ENCODE results near the gene GPR17.

Gene GPR17

DNA sequence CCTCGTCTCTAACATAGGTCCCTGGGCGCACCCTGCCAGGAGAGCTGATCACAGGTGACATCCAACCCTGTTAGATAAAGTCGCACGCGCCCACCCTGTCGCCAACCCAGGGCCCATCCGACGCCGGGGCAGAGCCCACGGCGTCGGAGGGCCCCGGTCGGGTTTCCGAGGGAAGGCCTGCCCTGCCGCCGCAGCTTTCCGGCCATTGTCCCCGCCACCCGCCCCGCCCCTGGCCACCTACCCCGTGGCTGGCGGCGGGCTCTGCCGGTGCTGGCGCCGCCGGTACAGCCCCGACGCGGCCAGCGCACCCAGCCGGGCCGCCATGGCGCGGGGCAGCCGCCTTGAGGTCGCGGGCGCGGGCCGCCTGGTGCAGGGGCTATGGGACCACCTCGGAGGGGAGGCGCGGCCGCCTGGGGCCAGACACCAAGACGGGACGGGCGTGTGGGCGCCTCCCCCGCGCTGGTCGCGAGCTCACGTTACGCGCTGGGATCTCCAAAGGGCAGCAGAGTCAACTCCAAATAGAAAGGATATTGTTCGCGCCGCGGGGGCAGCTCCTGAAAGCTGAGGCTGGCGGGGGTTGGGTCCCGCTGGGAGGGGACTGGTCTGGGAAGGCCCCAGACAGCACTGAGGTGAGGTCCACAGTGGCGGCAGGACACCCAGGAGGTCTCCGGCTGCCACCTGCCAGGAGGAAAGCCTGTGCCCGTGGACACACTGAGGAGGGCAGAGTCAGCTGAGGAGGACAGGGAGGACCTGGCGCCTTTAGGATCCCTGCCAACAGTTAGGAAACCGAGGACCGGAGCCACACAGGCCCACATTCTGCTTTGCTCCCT is 18.3 kb downstream of the GPR17 start:
- no peaks in the 10 kb centered on the region for H3K27me3 ChIP-seq (ENCODE audit: low read length)
- no peak for TF ChIP-seq EZH2phosphoT487 (conservative IDR thresholded peaks at IDR 0.05; ENCODE audit: low read length)
- TF ChIP-seq, protein P1, sequence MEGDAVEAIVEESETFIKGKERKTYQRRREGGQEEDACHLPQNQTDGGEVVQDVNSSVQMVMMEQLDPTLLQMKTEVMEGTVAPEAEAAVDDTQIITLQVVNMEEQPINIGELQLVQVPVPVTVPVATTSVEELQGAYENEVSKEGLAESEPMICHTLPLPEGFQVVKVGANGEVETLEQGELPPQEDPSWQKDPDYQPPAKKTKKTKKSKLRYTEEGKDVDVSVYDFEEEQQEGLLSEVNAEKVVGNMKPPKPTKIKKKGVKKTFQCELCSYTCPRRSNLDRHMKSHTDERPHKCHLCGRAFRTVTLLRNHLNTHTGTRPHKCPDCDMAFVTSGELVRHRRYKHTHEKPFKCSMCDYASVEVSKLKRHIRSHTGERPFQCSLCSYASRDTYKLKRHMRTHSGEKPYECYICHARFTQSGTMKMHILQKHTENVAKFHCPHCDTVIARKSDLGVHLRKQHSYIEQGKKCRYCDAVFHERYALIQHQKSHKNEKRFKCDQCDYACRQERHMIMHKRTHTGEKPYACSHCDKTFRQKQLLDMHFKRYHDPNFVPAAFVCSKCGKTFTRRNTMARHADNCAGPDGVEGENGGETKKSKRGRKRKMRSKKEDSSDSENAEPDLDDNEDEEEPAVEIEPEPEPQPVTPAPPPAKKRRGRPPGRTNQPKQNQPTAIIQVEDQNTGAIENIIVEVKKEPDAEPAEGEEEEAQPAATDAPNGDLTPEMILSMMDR (IDR thresholded peaks at IDR 0.05; ENCODE audit: insufficient read depth, low read length, poor library complexity, severe bottlenecking), result no peak
- H3F3A ChIP-seq (ENCODE audit: insufficient read depth), result no peaks in the 10 kb centered on the region
- no peaks in the 10 kb centered on the region for H3K9me3 ChIP-seq (ENCODE audit: insufficient read depth, low read length)
- no peak overlapping the region for H3K4me3 ChIP-seq (ENCODE audit: insufficient read depth, low read length, poor library complexity, severe bottlenecking)
- no peaks in the 10 kb centered on the region for H3K79me2 ChIP-seq (ENCODE audit: insufficient read depth, low read length)
- no peak overlapping the region for H2AFZ ChIP-seq (ENCODE audit: low read depth, low read length, severe bottlenecking)
- no peak overlapping the region for H3K9ac ChIP-seq (ENCODE audit: low read length)
- H4K20me1 ChIP-seq (ENCODE audit: low read depth, low read length), result no peaks in the 10 kb centered on the region
- no peaks in the 10 kb centered on the region for H3K9me2 ChIP-seq (replicated peaks; ENCODE audit: insufficient read depth, low read length)
- H3K4me2 ChIP-seq (ENCODE audit: low read depth, low read length, poor library complexity, severe bottlenecking), result no peak overlapping the region
- H3K36me3 ChIP-seq (ENCODE audit: low read length), result no peaks in the 10 kb centered on the region
- no peak overlapping the region for H3K27ac ChIP-seq (ENCODE audit: low read depth, low read length)

DNA sequence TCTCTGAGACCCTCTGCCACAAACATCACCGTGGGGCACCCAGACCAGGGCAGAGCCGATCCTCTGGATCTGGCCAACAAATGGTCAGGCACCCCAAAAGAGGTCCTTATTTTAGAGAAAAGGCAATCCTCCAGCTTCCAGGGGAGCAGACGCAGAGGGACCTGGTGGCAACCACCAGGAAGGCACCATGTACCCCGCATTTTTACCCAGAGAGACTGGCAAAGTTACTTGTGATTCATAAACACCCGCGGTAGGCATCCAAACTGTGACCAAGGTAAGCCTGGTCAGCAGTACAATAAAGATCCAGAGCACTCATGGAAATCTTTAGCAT is 18.9 kb downstream of the GPR17 start:
- Histone ChIP-seq H3K9me2 (replicated peaks; ENCODE audit: insufficient read depth, low read length) (no peaks in the 10 kb centered on the region), H3K27ac (ENCODE audit: low read depth, low read length) (no peak overlapping the region), H3K9ac (ENCODE audit: low read length) (no peak overlapping the region), H3F3A (ENCODE audit: insufficient read depth) (no peaks in the 10 kb centered on the region), H3K9me3 (ENCODE audit: insufficient read depth, low read length) (no peaks in the 10 kb centered on the region), H3K4me2 (ENCODE audit: low read depth, low read length, poor library complexity, severe bottlenecking) (no peak overlapping the region), H2AFZ (ENCODE audit: low read depth, low read length, severe bottlenecking) (no peak overlapping the region), H3K36me3 (ENCODE audit: low read length) (no peaks in the 10 kb centered on the region), H3K27me3 (ENCODE audit: low read length) (no peaks in the 10 kb centered on the region), H4K20me1 (ENCODE audit: low read depth, low read length) (no peaks in the 10 kb centered on the region), H3K4me3 (ENCODE audit: insufficient read depth, low read length, poor library complexity, severe bottlenecking) (no peak overlapping the region), H3K79me2 (ENCODE audit: insufficient read depth, low read length) (no peaks in the 10 kb centered on the region)
- no peak for TF ChIP-seq EZH2phosphoT487 (conservative IDR thresholded peaks at IDR 0.05; ENCODE audit: low read length)
- TF ChIP-seq, protein P1 (IDR thresholded peaks at IDR 0.05; ENCODE audit: insufficient read depth, low read length, poor library complexity, severe bottlenecking), result no peak

DNA sequence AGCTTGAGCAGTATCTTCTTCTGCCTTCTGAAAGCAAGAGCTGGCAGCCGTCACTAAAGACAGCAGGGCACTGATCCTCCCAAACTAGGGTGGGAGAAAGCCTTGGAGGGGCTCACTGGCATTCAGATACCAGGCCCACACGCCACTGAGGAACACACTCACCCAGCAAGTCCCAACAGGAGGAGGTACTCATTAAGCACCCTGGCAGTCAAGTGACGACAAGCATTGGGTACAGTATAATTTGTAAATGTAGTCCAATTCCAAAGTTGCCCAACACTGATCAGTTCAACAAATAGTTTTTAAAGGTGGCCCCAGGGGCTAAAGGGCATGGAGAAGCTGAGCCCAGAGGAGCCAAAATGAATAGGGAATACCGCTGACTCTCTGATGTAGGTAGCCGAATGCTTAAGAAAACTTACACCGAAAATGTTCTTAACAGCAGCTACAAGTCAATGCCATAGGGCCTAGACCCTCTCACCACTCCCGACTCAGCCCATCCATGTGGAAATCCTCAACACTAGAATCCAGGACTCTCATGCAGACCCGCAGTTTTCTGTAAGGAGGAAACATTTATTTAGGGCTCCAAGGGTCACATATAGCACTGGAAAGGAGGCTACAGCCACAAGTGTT is 19.4 kb downstream of the GPR17 start:
- H3K36me3 ChIP-seq (ENCODE audit: low read length), result no peaks in the 10 kb centered on the region
- no peak overlapping the region for H3K4me2 ChIP-seq (ENCODE audit: low read depth, low read length, poor library complexity, severe bottlenecking)
- no peak overlapping the region for H3K4me3 ChIP-seq (ENCODE audit: insufficient read depth, low read length, poor library complexity, severe bottlenecking)
- H3K27me3 ChIP-seq (ENCODE audit: low read length), result no peaks in the 10 kb centered on the region
- H2AFZ ChIP-seq (ENCODE audit: low read depth, low read length, severe bottlenecking), result no peak overlapping the region
- H3F3A ChIP-seq (ENCODE audit: insufficient read depth), result no peaks in the 10 kb centered on the region
- no peak overlapping the region for H3K27ac ChIP-seq (ENCODE audit: low read depth, low read length)
- no peak overlapping the region for H3K9ac ChIP-seq (ENCODE audit: low read length)
- H3K9me3 ChIP-seq (ENCODE audit: insufficient read depth, low read length), result no peaks in the 10 kb centered on the region
- H3K9me2 ChIP-seq (replicated peaks; ENCODE audit: insufficient read depth, low read length), result no peaks in the 10 kb centered on the region
- H4K20me1 ChIP-seq (ENCODE audit: low read depth, low read length), result no peaks in the 10 kb centered on the region
- H3K79me2 ChIP-seq (ENCODE audit: insufficient read depth, low read length), result no peaks in the 10 kb centered on the region
- no peak for TF ChIP-seq EZH2phosphoT487 (conservative IDR thresholded peaks at IDR 0.05; ENCODE audit: low read length)
- TF ChIP-seq, protein P1 (IDR thresholded peaks at IDR 0.05; ENCODE audit: insufficient read depth, low read length, poor library complexity, severe bottlenecking), result no peak

All from SU-DHL-6 (cell line).